Dendritic cell treated with granulocyte-macrophage colony-stimulating factor and Interleukin-4, amounts not matched to agents 40 ng/mL and 50 ng/mL, for 4 days (primary cell): ENCODE results near the gene FAM120A.
A peak's percentile ranks its signal among the peaks of the same experiment; 100 is the strongest.

ENCODE experiments used
- H3K27ac Mint-ChIP-seq: one replicate; pipeline ENCODE4 v1.8.0; 2022; ENCODE audit warnings: mild to moderate bottlenecking, mixed read lengths
- H3K27me3 Mint-ChIP-seq: one replicate; pipeline ENCODE4 v1.8.0; 2022; ENCODE audit warnings: mild to moderate bottlenecking, mixed read lengths
- H3K36me3 Mint-ChIP-seq: one replicate; pipeline ENCODE4 v1.8.0; 2022; ENCODE audit warnings: low read depth, mixed read lengths
- H3K4me1 Mint-ChIP-seq: one replicate; pipeline ENCODE4 v1.8.0; 2022; ENCODE audit warnings: low read depth, mixed read lengths
- H3K4me3 Mint-ChIP-seq: one replicate; pipeline ENCODE4 v1.8.0; 2022; ENCODE audit warnings: mild to moderate bottlenecking, moderate library complexity, mixed read lengths
- H3K9me3 Mint-ChIP-seq: one replicate; pipeline ENCODE4 v1.8.0; 2022; ENCODE audit warnings: mixed read lengths
- intact Hi-C: fragments of 100-400 bp; cut with micrococcal nuclease; formaldehyde crosslinking; loops from one replicate; pipeline ENCODE4 v1.15.0; 2022

Gene FAM120A

DNA sequence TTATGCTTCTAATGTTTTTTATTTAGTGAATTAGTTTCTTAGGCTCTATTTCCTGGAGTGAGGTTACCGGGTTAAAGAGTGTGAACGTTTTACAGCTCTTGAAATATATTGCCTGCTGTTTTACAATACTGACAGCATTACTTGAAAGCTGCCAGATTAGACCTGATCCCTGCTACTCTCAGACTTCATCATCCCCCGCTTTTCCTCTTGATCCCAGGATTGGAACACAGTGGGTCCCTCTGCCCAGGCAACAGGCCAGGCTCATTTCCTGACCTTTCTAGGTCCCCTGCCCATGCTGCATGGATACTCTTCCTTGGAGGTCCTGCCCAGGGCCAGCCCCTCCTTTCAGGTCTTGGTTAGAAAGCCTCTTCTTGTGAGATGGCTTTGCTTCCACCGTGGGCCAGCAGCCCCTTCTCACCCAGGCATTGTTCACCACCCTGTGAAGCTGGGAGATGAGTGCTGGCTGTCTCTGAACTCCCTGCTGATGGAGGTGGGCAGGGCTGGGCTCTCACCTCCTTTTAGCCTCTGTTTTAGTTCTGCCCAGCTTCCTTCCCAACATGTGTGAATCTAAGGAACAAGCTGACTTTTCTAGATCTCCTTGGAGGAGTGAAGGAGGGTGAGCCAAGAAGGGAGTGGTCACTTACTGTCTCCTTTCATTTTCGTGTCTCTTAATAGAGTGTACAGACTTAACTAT is 17.4 kb downstream of the FAM120A start:
- no peak overlapping the region for H3K4me3 Mint-ChIP-seq

DNA sequence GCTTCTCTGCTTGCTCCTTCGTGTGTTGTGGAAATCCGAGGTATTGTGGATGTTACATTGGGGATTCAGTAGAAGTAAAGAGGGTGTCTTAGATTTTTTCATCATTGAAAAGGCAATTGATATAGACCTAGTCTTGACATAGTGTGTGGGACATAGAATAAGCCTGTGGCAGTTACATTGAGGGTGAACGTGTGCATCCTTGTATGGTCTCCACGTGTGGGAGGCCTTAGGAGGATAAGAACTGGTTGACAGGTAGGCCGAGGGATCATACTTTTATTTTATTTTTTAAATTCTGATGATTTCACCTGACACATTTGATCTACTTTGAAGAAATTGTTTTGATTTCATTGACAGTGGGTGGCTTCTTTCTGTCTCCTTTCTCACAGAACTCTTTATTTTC is 18.9 kb downstream of the FAM120A start:
- H3K9me3 Mint-ChIP-seq = no peaks in the 10 kb centered on the region
- peaks cover 33% of the 10 kb centered on the region for H3K36me3 Mint-ChIP-seq
- no peak overlapping the region for H3K27ac Mint-ChIP-seq
- H3K4me3 Mint-ChIP-seq = no peak overlapping the region
- H3K4me1 Mint-ChIP-seq = peaks cover 47% of the 10 kb centered on the region
- intact Hi-C loops = no loop called here
- no peaks in the 10 kb centered on the region for H3K27me3 Mint-ChIP-seq

More for the DNA sequence above, 17.4 kb downstream of the FAM120A start:
- Mint-ChIP-seq H3K27ac (peak overlapping the region; percentile 46), H3K36me3 (peaks cover 25% of the 10 kb centered on the region), H3K27me3 (no peaks in the 10 kb centered on the region), H3K4me1 (peaks cover 59% of the 10 kb centered on the region), H3K9me3 (no peaks in the 10 kb centered on the region)
- intact Hi-C loops = no loop called here

- Mint-ChIP-seq H3K9me3 (no peaks in the 10 kb centered on the region), H3K27ac (no peak overlapping the region), H3K4me3 (no peak overlapping the region), H3K4me1 (peaks cover 41% of the 10 kb centered on the region), H3K27me3 (no peaks in the 10 kb centered on the region), H3K36me3 (peaks cover 33% of the 10 kb centered on the region)
- intact Hi-C loops = no loop called here
These were observed 19.6 kb downstream of the FAM120A start for GRCh38 chr9:93471124-93471523.

DNA sequence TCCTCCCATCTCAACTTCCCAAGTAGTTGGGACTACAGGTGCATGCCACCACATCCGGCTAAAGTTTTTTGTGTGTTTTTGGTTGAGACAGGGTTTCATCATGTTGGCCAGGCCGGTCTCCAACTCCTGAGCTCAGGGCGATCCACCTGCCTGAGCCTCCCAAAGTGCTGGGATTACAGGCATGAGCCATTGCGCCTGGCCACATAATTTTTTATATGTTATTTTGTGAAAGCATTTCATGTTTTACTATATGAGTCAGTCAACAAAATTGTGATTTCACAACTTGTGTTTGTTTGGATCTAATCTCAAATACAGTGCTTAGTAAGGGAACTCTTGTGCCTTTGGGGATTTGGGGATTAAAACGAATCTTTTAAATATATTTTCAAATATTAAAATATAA is 21.9 kb downstream of the FAM120A start:
- Mint-ChIP-seq H3K9me3 (no peaks in the 10 kb centered on the region), H3K4me1 (peaks cover 28% of the 10 kb centered on the region), H3K27me3 (no peaks in the 10 kb centered on the region), H3K36me3 (peaks cover 52% of the 10 kb centered on the region), H3K27ac (no peak overlapping the region), H3K4me3 (no peak overlapping the region)
- intact Hi-C loops = no loop called here

DNA sequence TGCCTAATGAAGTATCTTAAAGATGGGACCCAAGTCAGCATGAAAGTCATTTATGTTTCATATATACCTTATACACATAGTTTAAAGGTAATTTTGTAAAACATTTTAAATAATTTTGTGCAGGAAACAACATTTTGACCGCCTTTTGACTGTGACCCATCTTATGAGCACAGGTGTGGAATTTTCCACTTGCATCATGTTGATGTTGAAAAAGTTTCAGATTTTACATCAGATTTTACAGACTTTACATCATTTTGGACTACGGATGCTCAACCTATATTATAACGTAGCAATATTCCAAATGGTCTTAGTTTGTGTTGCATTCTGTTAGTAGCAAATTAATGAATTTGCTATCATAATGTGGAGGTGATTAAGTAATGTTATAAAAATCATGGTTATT is 23.6 kb downstream of the FAM120A start:
- peaks cover 63% of the 10 kb centered on the region for H3K36me3 Mint-ChIP-seq
- no peak overlapping the region for H3K4me3 Mint-ChIP-seq
- no peaks in the 10 kb centered on the region for H3K9me3 Mint-ChIP-seq
- H3K4me1 Mint-ChIP-seq = peaks cover 18% of the 10 kb centered on the region
- H3K27ac Mint-ChIP-seq = no peak overlapping the region
- intact Hi-C loops = no loop called here
- no peaks in the 10 kb centered on the region for H3K27me3 Mint-ChIP-seq

DNA sequence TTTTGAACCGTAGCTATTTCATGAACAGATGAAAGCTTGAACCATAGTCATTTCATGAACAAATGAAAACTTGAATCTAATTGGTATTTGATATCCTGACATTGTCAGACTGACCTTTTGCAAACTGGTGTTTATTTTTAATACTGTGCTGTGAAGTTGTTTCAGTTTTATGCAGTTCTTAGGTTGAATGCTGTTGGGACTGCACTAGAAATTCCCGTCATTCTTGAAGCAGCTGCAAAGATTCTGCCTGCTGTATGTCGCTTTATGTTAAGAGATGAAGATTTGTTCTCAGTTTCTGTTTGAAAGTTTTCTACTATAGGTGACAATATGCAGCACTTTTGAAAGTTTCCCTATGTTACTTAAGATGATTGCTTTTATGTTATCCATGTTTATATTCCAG is 24.4 kb downstream of the FAM120A start:
- intact Hi-C loops = no loop called here
- Mint-ChIP-seq H3K27me3 (no peaks in the 10 kb centered on the region), H3K36me3 (peaks cover 70% of the 10 kb centered on the region), H3K9me3 (no peaks in the 10 kb centered on the region), H3K27ac (no peak overlapping the region), H3K4me3 (no peak overlapping the region), H3K4me1 (peaks cover 11% of the 10 kb centered on the region)

DNA sequence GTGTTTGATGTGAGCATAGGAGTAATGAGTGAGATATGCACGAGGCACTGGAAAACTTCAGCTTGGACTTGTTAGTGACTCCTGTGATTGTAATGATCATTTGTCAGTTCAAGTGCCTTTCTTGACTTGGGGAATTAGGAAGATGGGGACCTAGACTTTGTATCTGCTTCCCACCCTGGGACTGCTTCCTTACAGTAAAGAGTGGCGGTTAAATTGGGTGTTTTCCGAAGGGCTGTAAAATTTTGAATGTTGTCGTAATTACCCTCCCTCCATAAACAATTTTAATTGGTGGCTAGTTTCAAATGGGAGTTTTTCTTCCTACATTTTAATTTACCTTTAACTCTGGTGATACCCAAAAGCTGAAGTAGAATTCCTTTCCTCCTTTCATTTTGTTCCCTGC is 25.4 kb downstream of the FAM120A start:
- Mint-ChIP-seq H3K36me3 (peaks cover 72% of the 10 kb centered on the region), H3K27me3 (no peaks in the 10 kb centered on the region), H3K27ac (no peak overlapping the region), H3K4me1 (peaks cover 10% of the 10 kb centered on the region), H3K4me3 (no peak overlapping the region), H3K9me3 (no peaks in the 10 kb centered on the region)
- intact Hi-C loops = no loop called here

DNA sequence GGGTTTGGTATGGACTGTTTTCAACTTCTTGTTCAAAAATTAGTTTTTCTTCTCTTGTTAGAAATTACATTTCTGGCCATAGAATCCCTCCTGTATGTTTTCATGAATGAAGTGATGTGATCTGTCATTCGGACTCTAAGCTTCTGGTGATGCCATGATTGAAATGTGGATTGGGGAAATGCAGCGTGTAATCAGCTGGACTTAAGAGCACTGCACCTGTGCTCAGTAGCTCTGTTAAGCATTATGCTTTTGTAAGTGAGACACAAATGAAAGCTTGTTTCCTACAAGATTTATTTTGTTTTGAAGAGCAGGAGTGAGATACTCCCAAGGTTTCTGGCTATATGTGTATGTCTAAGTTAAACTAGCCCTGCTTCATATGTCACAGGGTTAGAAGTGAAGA is 25.9 kb downstream of the FAM120A start:
- H3K27me3 Mint-ChIP-seq = no peaks in the 10 kb centered on the region
- H3K27ac Mint-ChIP-seq = no peak overlapping the region
- H3K9me3 Mint-ChIP-seq = no peaks in the 10 kb centered on the region
- intact Hi-C loops = no loop called here
- H3K4me3 Mint-ChIP-seq = no peak overlapping the region
- peaks cover 10% of the 10 kb centered on the region for H3K4me1 Mint-ChIP-seq
- peaks cover 72% of the 10 kb centered on the region for H3K36me3 Mint-ChIP-seq

DNA sequence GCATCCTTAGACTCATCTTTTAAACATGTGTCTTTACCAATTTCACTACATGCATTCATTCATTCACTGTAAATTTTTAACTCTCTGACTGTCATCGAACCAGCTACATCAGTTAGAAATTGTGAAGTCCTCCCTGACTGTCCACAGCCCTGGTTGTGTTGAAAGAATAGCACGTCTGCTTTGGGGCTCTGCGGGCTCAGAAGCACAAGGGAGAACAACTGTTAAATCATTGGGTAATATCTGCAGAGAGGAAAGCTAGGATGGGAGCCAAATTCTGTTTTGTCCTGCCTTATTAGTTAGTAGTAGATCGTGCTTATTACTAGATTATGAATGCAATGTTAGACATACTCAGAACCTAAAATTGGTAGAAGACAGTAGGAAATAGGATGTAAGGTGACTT is 28.2 kb downstream of the FAM120A start:
- H3K27ac Mint-ChIP-seq = no peak overlapping the region
- peaks cover 69% of the 10 kb centered on the region for H3K36me3 Mint-ChIP-seq
- H3K27me3 Mint-ChIP-seq = no peaks in the 10 kb centered on the region
- intact Hi-C loops = no loop called here
- H3K4me3 Mint-ChIP-seq = no peak overlapping the region
- peaks cover 15% of the 10 kb centered on the region for H3K4me1 Mint-ChIP-seq
- H3K9me3 Mint-ChIP-seq = no peaks in the 10 kb centered on the region

DNA sequence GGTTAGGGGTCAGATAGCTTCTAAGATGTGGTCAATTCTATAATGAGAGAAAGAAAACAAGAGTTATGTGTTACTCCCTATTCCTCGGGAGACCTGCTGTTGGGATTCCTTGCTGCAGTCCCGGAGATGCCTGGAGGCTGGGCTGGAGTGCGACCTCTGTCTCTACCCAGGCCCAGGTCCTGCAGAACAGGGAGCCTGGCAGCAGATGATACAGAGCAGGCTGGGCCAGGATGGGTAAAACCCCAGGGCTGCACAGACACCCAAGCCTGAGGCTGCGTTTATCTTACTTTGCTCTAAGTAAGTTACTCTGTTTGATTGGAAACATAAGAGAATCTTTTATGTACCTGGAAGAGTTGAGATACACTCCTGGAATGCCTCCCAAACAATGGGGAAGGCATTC is 28.8 kb downstream of the FAM120A start:
- Mint-ChIP-seq H3K4me3 (no peak overlapping the region), H3K27ac (no peak overlapping the region), H3K27me3 (no peaks in the 10 kb centered on the region), H3K36me3 (peaks cover 73% of the 10 kb centered on the region), H3K4me1 (peaks cover 15% of the 10 kb centered on the region), H3K9me3 (no peaks in the 10 kb centered on the region)
- intact Hi-C loops = no loop called here

GRCh38 chr9:93480728-93481324 is 29.3 kb downstream of the FAM120A start:
- peaks cover 20% of the 10 kb centered on the region for H3K4me1 Mint-ChIP-seq

GRCh38 chr9:93483497-93483896 is 32.0 kb downstream of the FAM120A start:
- no peaks in the 10 kb centered on the region for H3K27me3 Mint-ChIP-seq
- peaks cover 33% of the 10 kb centered on the region for H3K4me1 Mint-ChIP-seq
- intact Hi-C loops = no loop called here
- peaks cover 7% of the 10 kb centered on the region for H3K9me3 Mint-ChIP-seq
- peaks cover 86% of the 10 kb centered on the region for H3K36me3 Mint-ChIP-seq
- H3K4me3 Mint-ChIP-seq = no peak overlapping the region
- H3K27ac Mint-ChIP-seq = no peak overlapping the region

More at GRCh38 chr9:93480728-93481324, 29.3 kb downstream of the FAM120A start:
- intact Hi-C loops = no loop called here
- H3K27ac Mint-ChIP-seq = no peak overlapping the region
- no peaks in the 10 kb centered on the region for H3K27me3 Mint-ChIP-seq
- H3K9me3 Mint-ChIP-seq = no peaks in the 10 kb centered on the region
- peaks cover 78% of the 10 kb centered on the region for H3K36me3 Mint-ChIP-seq
- H3K4me3 Mint-ChIP-seq = no peak overlapping the region

DNA sequence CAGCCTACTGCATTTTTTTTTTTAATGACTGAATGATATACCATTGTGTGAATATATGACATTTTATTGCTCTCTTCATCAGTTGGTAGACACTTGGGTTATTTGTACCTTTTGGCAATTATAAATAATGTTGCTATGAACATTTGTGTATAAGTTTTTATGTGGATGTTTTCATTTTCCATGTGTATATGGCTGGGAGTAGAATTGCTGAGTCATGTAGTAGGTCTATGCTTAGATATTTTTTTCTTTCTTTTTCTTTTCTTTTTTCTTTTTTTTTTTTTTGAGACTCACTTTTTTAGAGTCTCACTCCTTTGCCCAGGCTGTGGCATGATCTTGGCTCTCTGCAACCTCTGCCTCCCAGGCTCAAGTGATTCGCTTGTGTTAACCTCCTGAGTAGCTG is 34.8 kb downstream of the FAM120A start:
- H3K4me3 Mint-ChIP-seq = no peak overlapping the region
- intact Hi-C loops = no loop called here
- peaks cover 78% of the 10 kb centered on the region for H3K36me3 Mint-ChIP-seq
- peaks cover 53% of the 10 kb centered on the region for H3K4me1 Mint-ChIP-seq
- H3K27ac Mint-ChIP-seq = no peak overlapping the region
- no peaks in the 10 kb centered on the region for H3K27me3 Mint-ChIP-seq
- H3K9me3 Mint-ChIP-seq = peaks cover 9% of the 10 kb centered on the region

GRCh38 chr9:93488244-93488643 is 36.8 kb downstream of the FAM120A start:
- Mint-ChIP-seq H3K36me3 (peaks cover 72% of the 10 kb centered on the region), H3K27me3 (no peaks in the 10 kb centered on the region), H3K9me3 (peaks cover 9% of the 10 kb centered on the region), H3K4me1 (peaks cover 55% of the 10 kb centered on the region), H3K4me3 (no peak overlapping the region), H3K27ac (peak overlapping the region; percentile 24)
- intact Hi-C loops = no loop called here
